Gastrocnemius medialis (tissue), 4 donors: Measurements from ENCODE around the gene SERPINB13.

Source experiments
- CTCF ChIP-seq, 5 experiments: fragments of 450-650 bp in 3 of 5; fragments of 200-600 bp in 2 of 5; sonication (generic) in 2 of 5; IDR thresholded peaks in 4 of 5; conservative IDR thresholded peaks in 1 of 5; 1 replicate in 4 of 5; 2 replicates in 1 of 5; pipeline ENCODE4 v1.5.1; 2016 to 2019; ENCODE audit warnings: antibody characterized with exemption in 5 of 5, mild to moderate bottlenecking in 3 of 5, moderate library complexity in 3 of 5
- POLR2A ChIP-seq, 2 donors: fragments of 450-650 bp; IDR thresholded peaks; one replicate each; pipeline ENCODE4 v1.6.1; 2017; ENCODE audit warnings: antibody characterized with exemption in 2 of 2, mild to moderate bottlenecking in 2 of 2, moderate library complexity in 2 of 2

GRCh38 chr18:63544017-63544416 is 43.1 kb upstream of the SERPINB13 start:
- TF ChIP-seq CTCF (IDR thresholded peaks at IDR 0.05 in 4 of 5, conservative IDR thresholded peaks at IDR 0.05 in 1 of 5) (no peak), POLR2A (IDR thresholded peaks at IDR 0.05) (no peak)
